ENCODE results near the gene LANCL1.

The LANCL1 gene

DNA sequence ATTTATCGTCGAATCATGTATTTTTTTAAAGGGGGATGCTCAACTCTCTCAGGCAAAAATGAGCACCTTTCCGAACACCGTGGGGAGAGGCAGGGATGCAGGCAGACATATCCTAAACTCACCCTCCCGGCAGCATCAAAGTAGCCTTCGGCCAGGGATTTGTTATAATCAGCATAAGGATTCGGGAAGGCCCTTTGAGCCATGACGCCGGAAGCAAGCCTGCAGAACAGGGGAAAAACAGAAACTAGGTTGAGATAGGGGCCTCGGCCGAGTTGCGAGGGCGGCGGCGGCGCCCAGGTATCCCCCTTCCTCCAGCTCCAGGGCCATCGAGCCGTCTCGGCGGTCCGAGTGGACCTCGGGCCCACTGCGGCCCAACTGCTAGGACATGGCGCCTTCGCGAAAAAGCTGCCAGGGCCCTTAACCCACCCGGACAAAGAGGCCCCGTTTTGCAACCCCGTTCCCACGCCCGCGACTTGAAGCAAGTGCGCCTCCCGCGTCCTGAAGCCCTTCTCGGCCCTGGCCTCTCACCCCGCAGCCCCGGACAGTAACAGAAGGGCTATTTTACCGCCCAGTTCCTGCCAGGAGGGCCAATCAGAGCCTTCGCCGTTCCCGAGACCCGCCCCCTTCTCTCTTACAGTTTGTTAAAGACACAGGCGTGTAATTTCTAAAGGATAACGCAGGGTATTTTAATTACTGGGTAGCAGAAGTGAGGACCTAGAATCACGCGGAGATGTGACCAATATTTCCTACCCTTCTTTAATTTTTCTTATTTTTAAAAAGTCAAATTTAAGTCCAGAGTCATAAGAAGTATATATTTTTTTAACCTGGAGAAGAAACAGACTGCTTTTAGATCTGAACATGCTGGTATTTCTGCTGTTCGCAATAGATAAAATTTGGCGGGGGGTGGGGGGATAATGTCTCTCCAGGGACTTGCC is at the start of gene LANCL1:
Gene LANCL1 (minus strand): TSS at position 566 of the 935 bp plus-strand sequence. CDS start 363 bp downstream, at position 203.
- TF ChIP-seq, protein P1, sequence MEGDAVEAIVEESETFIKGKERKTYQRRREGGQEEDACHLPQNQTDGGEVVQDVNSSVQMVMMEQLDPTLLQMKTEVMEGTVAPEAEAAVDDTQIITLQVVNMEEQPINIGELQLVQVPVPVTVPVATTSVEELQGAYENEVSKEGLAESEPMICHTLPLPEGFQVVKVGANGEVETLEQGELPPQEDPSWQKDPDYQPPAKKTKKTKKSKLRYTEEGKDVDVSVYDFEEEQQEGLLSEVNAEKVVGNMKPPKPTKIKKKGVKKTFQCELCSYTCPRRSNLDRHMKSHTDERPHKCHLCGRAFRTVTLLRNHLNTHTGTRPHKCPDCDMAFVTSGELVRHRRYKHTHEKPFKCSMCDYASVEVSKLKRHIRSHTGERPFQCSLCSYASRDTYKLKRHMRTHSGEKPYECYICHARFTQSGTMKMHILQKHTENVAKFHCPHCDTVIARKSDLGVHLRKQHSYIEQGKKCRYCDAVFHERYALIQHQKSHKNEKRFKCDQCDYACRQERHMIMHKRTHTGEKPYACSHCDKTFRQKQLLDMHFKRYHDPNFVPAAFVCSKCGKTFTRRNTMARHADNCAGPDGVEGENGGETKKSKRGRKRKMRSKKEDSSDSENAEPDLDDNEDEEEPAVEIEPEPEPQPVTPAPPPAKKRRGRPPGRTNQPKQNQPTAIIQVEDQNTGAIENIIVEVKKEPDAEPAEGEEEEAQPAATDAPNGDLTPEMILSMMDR (conservative IDR thresholded peaks at IDR 0.05) = no peak
- H3K27ac ChIP-seq = peak within 1 kb of the TSS; percentile 67; the same call in 1 of the 2 replicates

GRCh38 chr2:210524533-210524932 is 48.0 kb upstream of the LANCL1 start:
- no peak overlapping the region for H3K27ac ChIP-seq
- TF ChIP-seq, protein P1 (conservative IDR thresholded peaks at IDR 0.05) = no peak

- TF ChIP-seq, protein P1 (conservative IDR thresholded peaks at IDR 0.05) = no peak
Observed at GRCh38 chr2:210523650-210524289, 47.2 kb upstream of the LANCL1 start.

DNA sequence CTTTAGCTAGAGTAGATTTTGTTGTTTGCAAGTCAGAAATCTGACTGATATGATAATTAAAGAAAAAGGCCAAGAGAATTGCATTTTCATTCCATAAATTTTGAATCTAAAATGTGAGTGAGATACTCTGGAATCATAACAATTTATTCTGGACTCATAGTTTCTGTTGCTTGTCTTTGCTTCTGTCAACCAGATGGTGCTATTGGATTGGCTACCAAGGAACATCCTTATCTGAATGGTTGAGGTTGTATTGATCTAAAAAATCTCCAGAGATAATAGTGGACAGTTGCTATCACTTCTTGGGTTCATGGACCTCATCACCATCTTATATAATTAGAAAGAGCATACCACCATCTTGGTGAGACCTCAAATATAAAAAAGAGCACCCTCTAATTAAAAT is 45.8 kb upstream of the LANCL1 start:
- H3K27ac ChIP-seq = no peak overlapping the region
- TF ChIP-seq, protein P1 (conservative IDR thresholded peaks at IDR 0.05) = no peak

More at GRCh38 chr2:210523650-210524289, 47.2 kb upstream of the LANCL1 start:
- no peak overlapping the region for H3K27ac ChIP-seq

DNA sequence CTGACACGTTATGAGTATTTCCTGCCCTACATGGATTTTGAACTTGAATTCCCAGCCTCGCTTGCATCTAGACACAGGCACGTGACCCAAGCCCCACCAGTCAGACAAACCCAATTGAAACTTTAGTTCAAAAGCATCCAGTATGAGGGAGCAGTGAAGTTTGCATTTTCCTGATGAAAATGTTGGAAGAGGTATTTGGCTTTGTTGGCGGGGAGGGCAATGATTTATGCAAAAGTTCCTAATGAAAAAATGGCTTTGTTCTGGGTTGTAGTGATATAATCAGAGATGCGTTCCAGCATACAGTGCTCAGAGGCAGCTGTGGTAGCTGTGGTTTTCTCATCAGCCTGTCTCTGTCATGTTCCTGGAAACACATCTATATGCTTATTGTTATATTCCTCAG is 43.0 kb upstream of the LANCL1 start:
- H3K27ac ChIP-seq = no peak overlapping the region
- TF ChIP-seq, protein P1 (conservative IDR thresholded peaks at IDR 0.05) = no peak

- no peak overlapping the region for H3K27ac ChIP-seq
- TF ChIP-seq, protein P1 (conservative IDR thresholded peaks at IDR 0.05) = no peak
Observed at GRCh38 chr2:210517264-210517663, 40.7 kb upstream of the LANCL1 start.

DNA sequence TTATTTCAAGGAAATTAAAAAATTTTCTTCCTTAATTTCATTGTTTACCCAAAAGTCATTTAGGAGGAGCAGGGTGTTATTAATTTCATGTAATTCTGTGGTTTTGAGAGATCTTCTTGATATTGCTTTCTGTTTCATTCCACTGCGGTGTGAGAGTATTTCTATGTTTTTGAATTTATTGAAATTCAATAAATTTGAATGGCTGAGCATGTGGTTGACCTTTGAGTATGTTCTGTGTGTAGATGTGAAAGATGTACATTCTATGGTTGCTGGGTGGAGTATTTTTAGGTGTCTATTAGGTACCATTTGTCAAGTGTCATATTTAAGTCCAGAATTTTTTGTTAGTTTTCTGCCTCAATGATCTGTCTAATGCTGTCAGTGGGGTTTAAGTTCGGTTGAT is 39.4 kb upstream of the LANCL1 start:
- TF ChIP-seq, protein P1 (conservative IDR thresholded peaks at IDR 0.05) = no peak

More for the DNA sequence above, 39.4 kb upstream of the LANCL1 start:
- no peak overlapping the region for H3K27ac ChIP-seq

Measured in VCaP (cell line).